ENCODE results near the gene FHIT. TPM values are rescaled to one million over a fixed set of nuclear protein-coding genes. Genes with fewer than 3 reads are reported as not detected.

FHIT gene
- total RNA-seq, 1 donor, result 2.2 TPM

- DNase-seq (ENCODE audit: low read depth), result no peak
- TF ChIP-seq CTCF (IDR thresholded peaks at IDR 0.05; ENCODE audit: insufficient read depth, low read depth, low read length), result no peak
- H3K4me3 ChIP-seq (ENCODE audit: low read depth, low read length), result no peak overlapping the region
These were observed 363.7 kb downstream of the FHIT start for GRCh38 chr3:60887574-60887973.

- no peak for TF ChIP-seq CTCF (IDR thresholded peaks at IDR 0.05; ENCODE audit: insufficient read depth, low read depth, low read length)
- DNase-seq (ENCODE audit: low read depth), result no peak
- no peak overlapping the region for H3K4me3 ChIP-seq (ENCODE audit: low read depth, low read length)
These were observed 364.7 kb downstream of the FHIT start for GRCh38 chr3:60886518-60886917.

- no peak overlapping the region for H3K4me3 ChIP-seq (ENCODE audit: low read depth, low read length)
- no peak for TF ChIP-seq CTCF (IDR thresholded peaks at IDR 0.05; ENCODE audit: insufficient read depth, low read depth, low read length)
- no peak for DNase-seq (ENCODE audit: low read depth)
These were observed 367.2 kb downstream of the FHIT start for GRCh38 chr3:60884005-60884404.

- DNase-seq (ENCODE audit: low read depth), result no peak
- TF ChIP-seq CTCF (IDR thresholded peaks at IDR 0.05; ENCODE audit: insufficient read depth, low read depth, low read length), result no peak
- no peak overlapping the region for H3K4me3 ChIP-seq (ENCODE audit: low read depth, low read length)
These were observed 374.1 kb downstream of the FHIT start for GRCh38 chr3:60877188-60877587.

GRCh38 chr3:60870396-60870795, 380.9 kb downstream of the FHIT start:
- TF ChIP-seq CTCF (IDR thresholded peaks at IDR 0.05; ENCODE audit: insufficient read depth, low read depth, low read length), result no peak

GRCh38 chr3:60867200-60867599, 384.1 kb downstream of the FHIT start:
- no peak for DNase-seq (ENCODE audit: low read depth)
- no peak overlapping the region for H3K4me3 ChIP-seq (ENCODE audit: low read depth, low read length)
- TF ChIP-seq CTCF (IDR thresholded peaks at IDR 0.05; ENCODE audit: insufficient read depth, low read depth, low read length), result no peak

More at GRCh38 chr3:60870396-60870795, 380.9 kb downstream of the FHIT start:
- DNase-seq (ENCODE audit: low read depth), result no peak
- H3K4me3 ChIP-seq (ENCODE audit: low read depth, low read length), result no peak overlapping the region

GRCh38 chr3:60856257-60857046, 394.8 kb downstream of the FHIT start:
- TF ChIP-seq CTCF (IDR thresholded peaks at IDR 0.05; ENCODE audit: insufficient read depth, low read depth, low read length), result no peak
- no peak for DNase-seq (ENCODE audit: low read depth)
- H3K4me3 ChIP-seq (ENCODE audit: low read depth, low read length), result no peak overlapping the region

All from fibroblast of villous mesenchyme (primary cell).